Mesendoderm (in vitro differentiated cells): ENCODE measurements around the gene ASTN2.
A peak's percentile ranks its signal among the peaks of the same experiment; 100 is the strongest.

Source experiments
- DNase-seq: peaks from one replicate; pipeline ENCODE4 v3.0.0; 2013
- H2AK5ac ChIP-seq: 2 replicates; pipeline ENCODE4 v1.6.1; 2013; ENCODE audit warnings: low read length, inconsistent platforms
- H2BK120ac ChIP-seq: 2 replicates; pipeline ENCODE4 v1.6.1; 2013; ENCODE audit warnings: low read depth, mild to moderate bottlenecking, low read length, moderate library complexity, mixed read lengths
- H2BK15ac ChIP-seq: replicated peaks from 2 replicates; pipeline ENCODE4 v1.6.1; 2013; ENCODE audit warnings: low read depth, mild to moderate bottlenecking, moderate library complexity
- H2BK5ac ChIP-seq: 2 replicates; pipeline ENCODE4 v1.6.1; 2013; ENCODE audit warnings: low read length, inconsistent platforms
- H3K18ac ChIP-seq: 2 replicates; pipeline ENCODE4 v1.6.1; 2013; ENCODE audit warnings: mild to moderate bottlenecking, low read length, mixed read lengths
- H3K23ac ChIP-seq: one replicate; pipeline ENCODE4 v1.6.1; 2013; ENCODE audit warnings: low read length
- H3K27ac ChIP-seq: 2 replicates; pipeline ENCODE4 v1.5.1; 2013; ENCODE audit warnings: low read depth, mild to moderate bottlenecking, inconsistent platforms, low read length, moderate library complexity
- H3K27me3 ChIP-seq: 2 replicates; pipeline ENCODE4 v1.6.1; 2013; ENCODE audit warnings: low read length, control low read depth, mild to moderate bottlenecking, inconsistent platforms; ENCODE audit not compliant: insufficient read depth, poor library complexity
- H3K36me3 ChIP-seq: 2 replicates; pipeline ENCODE4 v1.6.1; 2013; ENCODE audit warnings: low read length, inconsistent platforms; ENCODE audit not compliant: control insufficient read depth, insufficient read depth
- H3K4ac ChIP-seq: one replicate; pipeline ENCODE4 v1.6.1; 2013; ENCODE audit warnings: low read depth, mild to moderate bottlenecking, low read length, moderate library complexity
- H3K4me1 ChIP-seq: 2 replicates; pipeline ENCODE4 v1.6.1; 2013; ENCODE audit warnings: low read depth, low read length, inconsistent platforms; ENCODE audit not compliant: control insufficient read depth
- H3K4me2 ChIP-seq: 2 replicates; pipeline ENCODE4 v1.6.1; 2013; ENCODE audit warnings: low read length
- H3K4me3 ChIP-seq: 2 replicates; pipeline ENCODE4 v1.5.1; 2013; ENCODE audit warnings: mild to moderate bottlenecking, low read length
- H3K56ac ChIP-seq: one replicate; pipeline ENCODE4 v1.6.1; 2013; ENCODE audit warnings: low read length
- H3K79me1 ChIP-seq: 2 replicates; pipeline ENCODE4 v1.6.1; 2013; ENCODE audit warnings: low read length, inconsistent platforms
- H3K79me2 ChIP-seq: 2 replicates; pipeline ENCODE4 v1.6.1; 2013; ENCODE audit warnings: mild to moderate bottlenecking, low read length; ENCODE audit not compliant: control insufficient read depth, insufficient read depth
- H3K9ac ChIP-seq: 2 replicates; pipeline ENCODE4 v1.6.1; 2013; ENCODE audit warnings: low read length, inconsistent platforms
- H4K5ac ChIP-seq: one replicate; pipeline ENCODE4 v1.6.1; 2013; ENCODE audit warnings: low read length
- H4K8ac ChIP-seq: one replicate; pipeline ENCODE4 v1.6.1; 2013; ENCODE audit warnings: low read depth, mild to moderate bottlenecking, control low read depth, low read length, moderate library complexity
- WGBS: extraction: QIAGEN DNeasy Blood & Tissue Kit; methylation state at CpG from one replicate; pipeline ENCODE4 v1.1.7; 2013; ENCODE audit warnings: low lambda C conversion rate, missing lambda C conversion rate; ENCODE audit not compliant: insufficient coverage; ENCODE audit errors: extremely low coverage; 5-methylcytosine and 5-hydroxymethylcytosine counted together

The ASTN2 gene

DNA sequence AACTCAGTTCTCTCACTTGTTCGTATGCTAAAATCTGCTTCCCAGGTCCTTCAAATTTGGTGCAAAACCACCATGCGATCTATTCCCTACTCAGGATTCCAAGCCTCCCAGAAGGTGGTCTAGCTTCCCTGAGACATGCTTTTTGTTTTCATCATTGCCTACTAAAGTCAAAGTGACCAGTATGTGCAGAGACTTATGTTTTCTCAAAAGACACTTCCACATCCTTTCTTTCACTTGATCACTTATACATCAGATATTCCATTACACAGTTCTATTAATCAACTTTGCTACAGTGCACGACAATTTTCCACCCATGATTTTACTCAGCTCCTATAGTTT is 1019.2 kb downstream of the ASTN2 start:
- Histone ChIP-seq H4K8ac (no peak overlapping the region), H2BK120ac (no peak overlapping the region), H3K56ac (no peak overlapping the region), H2BK5ac (no peak overlapping the region), H3K4me1 (no peaks in the 10 kb centered on the region), H3K79me1 (no peaks in the 10 kb centered on the region), H3K4me2 (no peak overlapping the region), H3K79me2 (no peaks in the 10 kb centered on the region), H3K23ac (no peak overlapping the region), H2AK5ac (no peak overlapping the region), H3K27ac (no peak overlapping the region), H2BK15ac (no peak overlapping the region), H3K18ac (no peak overlapping the region), H3K27me3 (no peaks in the 10 kb centered on the region), H3K4ac (no peak overlapping the region), H3K9ac (no peak overlapping the region), H4K5ac (no peak overlapping the region), H3K36me3 (no peaks in the 10 kb centered on the region), H3K4me3 (no peak overlapping the region)
- WGBS, result no CpG with 5 or more reads among the region's 3 CpGs
- DNase-seq, result no peak

- Histone ChIP-seq H3K23ac (no peak overlapping the region), H3K79me1 (no peaks in the 10 kb centered on the region), H3K27me3 (no peaks in the 10 kb centered on the region), H2BK120ac (no peak overlapping the region), H3K18ac (no peak overlapping the region), H3K56ac (no peak overlapping the region), H2BK15ac (no peak overlapping the region), H2AK5ac (no peak overlapping the region), H4K5ac (no peak overlapping the region), H3K4me1 (no peaks in the 10 kb centered on the region), H2BK5ac (no peak overlapping the region), H4K8ac (no peak overlapping the region), H3K79me2 (no peaks in the 10 kb centered on the region), H3K4me2 (no peak overlapping the region), H3K27ac (no peak overlapping the region), H3K9ac (no peak overlapping the region), H3K4me3 (no peak overlapping the region), H3K4ac (no peak overlapping the region), H3K36me3 (no peaks in the 10 kb centered on the region)
- no CpG with 5 or more reads among the region's 5 CpGs for WGBS
- DNase-seq, result peak; percentile 57
Measured at GRCh38 chr9:116394894-116395698, 1019.8 kb downstream of the ASTN2 start.

DNA sequence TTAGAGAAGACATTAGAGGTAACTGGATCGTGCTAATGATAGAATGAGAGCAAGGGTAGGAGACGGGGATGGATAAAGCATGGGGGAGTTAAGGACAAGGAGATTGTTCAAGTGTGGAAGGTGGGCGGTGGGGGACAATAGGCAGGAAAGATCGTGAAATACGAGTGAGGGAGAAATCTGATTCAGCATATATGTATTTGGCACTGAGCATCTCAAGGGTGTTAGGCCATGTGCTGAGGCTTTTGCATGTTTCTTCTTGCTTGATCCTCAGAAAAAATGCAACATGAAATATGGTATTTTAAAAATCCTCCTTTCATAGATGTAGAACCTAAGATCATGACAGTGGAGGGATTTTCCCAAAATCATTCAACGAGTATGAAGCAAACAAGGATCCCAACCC is 1020.8 kb downstream of the ASTN2 start:
- Histone ChIP-seq H2BK5ac (no peak overlapping the region), H3K4me2 (no peak overlapping the region)
- WGBS, result no CpG with 5 or more reads among the region's 6 CpGs

GRCh38 chr9:116393198-116393597 is 1021.7 kb downstream of the ASTN2 start:
- Histone ChIP-seq H3K9ac (no peak overlapping the region), H3K79me2 (no peaks in the 10 kb centered on the region), H4K8ac (no peak overlapping the region), H2BK5ac (no peak overlapping the region), H4K5ac (no peak overlapping the region), H3K4me3 (no peak overlapping the region), H3K4me2 (no peak overlapping the region), H3K4ac (no peak overlapping the region), H2BK15ac (no peak overlapping the region), H3K4me1 (no peaks in the 10 kb centered on the region), H2AK5ac (no peak overlapping the region), H3K23ac (no peak overlapping the region), H3K79me1 (no peaks in the 10 kb centered on the region), H3K36me3 (no peaks in the 10 kb centered on the region), H3K18ac (no peak overlapping the region), H3K56ac (no peak overlapping the region), H3K27ac (no peak overlapping the region), H3K27me3 (no peaks in the 10 kb centered on the region), H2BK120ac (no peak overlapping the region)
- DNase-seq, result no peak
- no CpG with 5 or more reads among the region's 1 CpG for WGBS

More for the DNA sequence above, 1020.8 kb downstream of the ASTN2 start:
- Histone ChIP-seq H3K79me2 (no peaks in the 10 kb centered on the region), H4K5ac (no peak overlapping the region), H3K23ac (no peak overlapping the region), H2BK120ac (no peak overlapping the region), H4K8ac (no peak overlapping the region), H2AK5ac (no peak overlapping the region), H3K4ac (no peak overlapping the region), H3K18ac (no peak overlapping the region), H3K27me3 (no peaks in the 10 kb centered on the region), H3K56ac (no peak overlapping the region), H3K27ac (no peak overlapping the region), H3K9ac (no peak overlapping the region), H3K36me3 (no peaks in the 10 kb centered on the region), H3K79me1 (no peaks in the 10 kb centered on the region), H3K4me1 (no peaks in the 10 kb centered on the region), H3K4me3 (no peak overlapping the region), H2BK15ac (no peak overlapping the region)
- no peak for DNase-seq

GRCh38 chr9:116391306-116391900 is 1023.5 kb downstream of the ASTN2 start:
- H3K79me2 ChIP-seq, result no peaks in the 10 kb centered on the region
- H3K18ac ChIP-seq, result no peak overlapping the region
- no peak overlapping the region for H3K56ac ChIP-seq
- DNase-seq, result peak; percentile 66
- H3K27ac ChIP-seq, result no peak overlapping the region
- no peak overlapping the region for H2BK5ac ChIP-seq
- H3K23ac ChIP-seq, result no peak overlapping the region
- no peak overlapping the region for H3K4me3 ChIP-seq
- no peak overlapping the region for H2BK120ac ChIP-seq
- WGBS, result no CpG with 5 or more reads among the region's 4 CpGs
- H3K27me3 ChIP-seq, result no peaks in the 10 kb centered on the region
- no peak overlapping the region for H3K9ac ChIP-seq
- no peaks in the 10 kb centered on the region for H3K36me3 ChIP-seq
- no peak overlapping the region for H3K4ac ChIP-seq
- H2AK5ac ChIP-seq, result no peak overlapping the region
- H2BK15ac ChIP-seq, result no peak overlapping the region
- H3K79me1 ChIP-seq, result no peaks in the 10 kb centered on the region
- H4K5ac ChIP-seq, result no peak overlapping the region
- no peak overlapping the region for H4K8ac ChIP-seq
- no peaks in the 10 kb centered on the region for H3K4me1 ChIP-seq
- no peak overlapping the region for H3K4me2 ChIP-seq
